Measurements from ENCODE around the gene CNTNAP5.
A peak's percentile ranks its signal among the peaks of the same experiment; 100 is the strongest.

The CNTNAP5 gene

DNA sequence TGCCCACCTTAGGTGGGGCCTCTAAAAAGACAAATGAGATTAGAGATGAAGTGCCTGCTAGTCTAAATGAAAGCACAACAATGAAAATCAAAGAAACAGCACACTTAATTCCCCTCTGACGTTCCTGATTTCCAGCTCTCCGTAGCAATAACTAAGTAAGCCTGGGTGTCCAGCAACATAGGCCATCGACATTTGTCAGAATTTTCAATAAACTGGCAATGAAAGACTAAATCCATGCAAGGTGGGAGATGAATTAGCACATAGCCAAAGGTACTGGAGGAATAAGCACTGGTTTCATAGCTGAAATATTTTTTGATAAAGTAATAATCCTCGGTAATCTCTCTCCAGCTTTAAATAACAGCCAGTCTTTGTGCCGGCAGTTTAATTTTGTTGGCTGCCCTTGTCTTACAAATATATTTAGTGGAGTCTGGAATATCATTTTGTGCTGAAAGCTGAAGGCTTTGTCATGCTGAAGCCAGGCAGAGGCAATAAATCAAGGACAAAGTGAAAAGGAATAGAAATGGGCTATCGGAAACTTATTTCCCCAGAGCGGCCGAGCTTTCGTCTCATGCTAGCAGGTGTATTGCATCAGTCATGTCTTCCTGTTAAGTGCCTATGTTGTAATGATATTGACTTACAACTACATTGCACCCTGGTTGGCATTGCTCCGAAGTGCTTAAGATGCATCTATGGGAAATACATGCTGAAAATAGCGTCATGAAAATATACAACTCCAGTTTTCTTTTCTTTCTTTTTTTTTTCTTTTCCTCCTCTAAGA is 790.1 kb downstream of the CNTNAP5 start:
- Histone ChIP-seq H2BK5ac (ENCODE audit: low read depth, low read length, poor library complexity, severe bottlenecking) (no peak overlapping the region), H3K18ac (ENCODE audit: low read depth in 1 of 2, low read length in 2 of 2) (no peak overlapping the region), H3K9ac (ENCODE audit: low read length) (no peak overlapping the region), H3K23ac (ENCODE audit: low read length in 2 of 2) (no peak overlapping the region), H4K8ac (ENCODE audit: low read length) (no peak overlapping the region), H2BK120ac (ENCODE audit: low read depth, low read length) (no peak overlapping the region), H3K27me3 (ENCODE audit: control insufficient read depth in 1 of 2, insufficient read depth in 1 of 2, low read length in 2 of 2) (no peaks in the 10 kb centered on the region), H3K4me1 (ENCODE audit: control insufficient read depth, insufficient read depth, low read depth, low read length) (no peaks in the 10 kb centered on the region), H3K79me1 (replicated peaks; ENCODE audit: low read length, poor library complexity, severe bottlenecking) (no peaks in the 10 kb centered on the region), H3K4me3 (ENCODE audit: insufficient read depth in 1 of 2, low read depth in 1 of 2, low read length in 2 of 2) (no peak overlapping the region), H2AK5ac (ENCODE audit: low read length, severe bottlenecking) (no peak overlapping the region), H3K27ac (ENCODE audit: low read length, poor library complexity, severe bottlenecking) (no peak overlapping the region), H4K91ac (ENCODE audit: low read length) (no peak overlapping the region), H2AFZ (ENCODE audit: low read depth, low read length) (no peak overlapping the region), H3K36me3 (ENCODE audit: control insufficient read depth in 1 of 2, insufficient read depth in 2 of 2, low read depth in 1 of 2, low read length in 2 of 2) (no peaks in the 10 kb centered on the region), H3K14ac (ENCODE audit: low read length in 2 of 2) (no peak overlapping the region), H3K4me2 (ENCODE audit: low read length, poor library complexity, severe bottlenecking) (no peak overlapping the region), H3K9me3 (ENCODE audit: control insufficient read depth, low read length) (no peaks in the 10 kb centered on the region), H2BK15ac (ENCODE audit: low read depth, poor library complexity, severe bottlenecking) (no peak overlapping the region), H2BK12ac (ENCODE audit: low read length in 2 of 2) (no peak overlapping the region), H3K4ac (ENCODE audit: low read depth in 1 of 2, low read length in 2 of 2) (no peak overlapping the region)
- no peak for DNase-seq
- WGBS: 90% methylated on average over 10 of the region's 11 CpGs

DNA sequence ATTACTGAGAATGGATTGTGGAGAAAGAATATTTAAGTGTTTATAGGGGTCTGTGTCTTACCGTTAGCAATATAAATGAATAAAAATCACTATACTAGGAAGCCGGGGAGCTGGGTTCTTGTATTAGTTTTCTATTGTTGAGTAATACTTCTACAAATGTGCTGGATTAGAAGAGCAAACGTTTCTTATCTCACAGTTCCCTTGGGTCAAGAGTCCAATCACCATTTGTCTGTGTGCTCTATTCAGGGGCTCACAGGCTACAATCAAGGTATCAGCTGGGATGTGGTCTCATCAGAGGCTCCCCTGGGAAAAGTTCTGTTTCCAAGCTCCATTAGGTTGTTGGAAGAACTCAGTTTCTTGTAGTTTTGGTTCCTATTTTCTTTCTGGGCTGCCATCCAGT is 790.9 kb downstream of the CNTNAP5 start:
- no peaks in the 10 kb centered on the region for H3K79me1 ChIP-seq (replicated peaks; ENCODE audit: low read length, poor library complexity, severe bottlenecking)
- H3K23ac ChIP-seq (ENCODE audit: low read length in 2 of 2): no peak overlapping the region
- H3K14ac ChIP-seq (ENCODE audit: low read length in 2 of 2): no peak overlapping the region
- no peak overlapping the region for H3K4me2 ChIP-seq (ENCODE audit: low read length, poor library complexity, severe bottlenecking)
- no peak overlapping the region for H3K27ac ChIP-seq (ENCODE audit: low read length, poor library complexity, severe bottlenecking)
- no peak overlapping the region for H2AK5ac ChIP-seq (ENCODE audit: low read length, severe bottlenecking)
- no peak overlapping the region for H4K8ac ChIP-seq (ENCODE audit: low read length)
- no peak overlapping the region for H2BK5ac ChIP-seq (ENCODE audit: low read depth, low read length, poor library complexity, severe bottlenecking)
- H2AFZ ChIP-seq (ENCODE audit: low read depth, low read length): no peak overlapping the region
- H2BK15ac ChIP-seq (ENCODE audit: low read depth, poor library complexity, severe bottlenecking): no peak overlapping the region
- no peak for DNase-seq
- no peaks in the 10 kb centered on the region for H3K4me1 ChIP-seq (ENCODE audit: control insufficient read depth, insufficient read depth, low read depth, low read length)
- no peak overlapping the region for H3K4ac ChIP-seq (ENCODE audit: low read depth in 1 of 2, low read length in 2 of 2)
- H3K27me3 ChIP-seq (ENCODE audit: control insufficient read depth in 1 of 2, insufficient read depth in 1 of 2, low read length in 2 of 2): no peaks in the 10 kb centered on the region
- H3K9me3 ChIP-seq (ENCODE audit: control insufficient read depth, low read length): no peaks in the 10 kb centered on the region
- no peaks in the 10 kb centered on the region for H3K36me3 ChIP-seq (ENCODE audit: control insufficient read depth in 1 of 2, insufficient read depth in 2 of 2, low read depth in 1 of 2, low read length in 2 of 2)
- no peak overlapping the region for H2BK120ac ChIP-seq (ENCODE audit: low read depth, low read length)
- WGBS: 56% methylated on average over 2 of the region's 3 CpGs
- no peak overlapping the region for H4K91ac ChIP-seq (ENCODE audit: low read length)
- no peak overlapping the region for H3K4me3 ChIP-seq (ENCODE audit: insufficient read depth in 1 of 2, low read depth in 1 of 2, low read length in 2 of 2)
- H3K9ac ChIP-seq (ENCODE audit: low read length): no peak overlapping the region
- H2BK12ac ChIP-seq (ENCODE audit: low read length in 2 of 2): no peak overlapping the region
- H3K18ac ChIP-seq (ENCODE audit: low read depth in 1 of 2, low read length in 2 of 2): no peak overlapping the region

DNA sequence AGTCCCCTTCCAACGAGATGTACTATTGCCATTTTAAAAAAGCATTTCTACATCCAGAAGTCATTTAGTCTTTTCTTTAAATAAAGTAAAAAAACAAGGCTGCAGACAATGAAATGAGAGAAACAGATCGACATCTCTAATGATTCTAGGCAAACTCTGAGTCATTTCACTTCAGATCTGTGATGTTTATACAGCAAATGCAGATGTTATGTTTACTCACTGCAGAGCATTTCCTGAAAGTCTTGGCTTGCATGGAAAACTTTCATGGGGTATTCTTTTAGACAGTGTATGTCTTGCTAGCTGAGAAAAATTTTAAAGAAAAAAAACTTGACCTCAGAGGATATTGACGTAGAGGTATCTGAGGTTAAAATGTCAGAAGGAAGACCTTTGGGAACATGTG is 797.4 kb downstream of the CNTNAP5 start:
- Histone ChIP-seq H3K4me2 (ENCODE audit: low read length, poor library complexity, severe bottlenecking) (no peak overlapping the region), H3K27me3 (ENCODE audit: control insufficient read depth in 1 of 2, insufficient read depth in 1 of 2, low read length in 2 of 2) (no peaks in the 10 kb centered on the region), H3K36me3 (ENCODE audit: control insufficient read depth in 1 of 2, insufficient read depth in 2 of 2, low read depth in 1 of 2, low read length in 2 of 2) (no peaks in the 10 kb centered on the region), H3K4me1 (ENCODE audit: control insufficient read depth, insufficient read depth, low read depth, low read length) (no peaks in the 10 kb centered on the region), H4K8ac (ENCODE audit: low read length) (no peak overlapping the region), H3K9ac (ENCODE audit: low read length) (no peak overlapping the region), H3K9me3 (ENCODE audit: control insufficient read depth, low read length) (peaks cover 7% of the 10 kb centered on the region), H3K79me1 (replicated peaks; ENCODE audit: low read length, poor library complexity, severe bottlenecking) (no peaks in the 10 kb centered on the region), H2BK120ac (ENCODE audit: low read depth, low read length) (no peak overlapping the region), H2BK5ac (ENCODE audit: low read depth, low read length, poor library complexity, severe bottlenecking) (no peak overlapping the region), H3K27ac (ENCODE audit: low read length, poor library complexity, severe bottlenecking) (no peak overlapping the region), H2AFZ (ENCODE audit: low read depth, low read length) (no peak overlapping the region), H3K18ac (ENCODE audit: low read depth in 1 of 2, low read length in 2 of 2) (no peak overlapping the region), H2AK5ac (ENCODE audit: low read length, severe bottlenecking) (no peak overlapping the region), H2BK15ac (ENCODE audit: low read depth, poor library complexity, severe bottlenecking) (no peak overlapping the region), H2BK12ac (ENCODE audit: low read length in 2 of 2) (no peak overlapping the region), H3K23ac (ENCODE audit: low read length in 2 of 2) (no peak overlapping the region), H3K4ac (ENCODE audit: low read depth in 1 of 2, low read length in 2 of 2) (no peak overlapping the region), H4K91ac (ENCODE audit: low read length) (no peak overlapping the region), H3K4me3 (ENCODE audit: insufficient read depth in 1 of 2, low read depth in 1 of 2, low read length in 2 of 2) (no peak overlapping the region), H3K14ac (ENCODE audit: low read length in 2 of 2) (no peak overlapping the region)
- WGBS: 9% methylated on average over 2 of the region's 3 CpGs
- peak; percentile 72 for DNase-seq

DNA sequence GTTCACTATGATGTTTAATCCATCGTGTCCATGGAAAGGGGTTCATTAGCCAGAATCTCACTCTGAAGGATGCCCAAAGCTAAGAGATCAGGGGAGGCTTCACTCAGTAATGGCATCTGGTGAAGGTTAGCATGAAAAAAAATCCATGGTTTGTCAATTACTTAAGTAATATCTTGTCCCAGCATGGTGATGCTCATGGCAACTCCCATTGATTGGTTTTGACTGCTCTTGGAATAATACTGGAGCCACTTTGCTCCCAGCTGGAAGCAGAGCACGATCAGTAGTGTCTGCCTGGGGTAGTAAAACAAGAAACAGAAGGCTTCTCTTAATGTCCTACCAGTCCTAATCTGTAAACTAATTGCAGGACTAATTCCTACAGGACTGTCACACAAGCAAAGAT is 799.4 kb downstream of the CNTNAP5 start:
- Histone ChIP-seq H3K9ac (ENCODE audit: low read length) (no peak overlapping the region), H3K9me3 (ENCODE audit: control insufficient read depth, low read length) (peaks cover 7% of the 10 kb centered on the region), H3K4ac (ENCODE audit: low read depth in 1 of 2, low read length in 2 of 2) (no peak overlapping the region), H2BK120ac (ENCODE audit: low read depth, low read length) (no peak overlapping the region), H3K4me1 (ENCODE audit: control insufficient read depth, insufficient read depth, low read depth, low read length) (no peaks in the 10 kb centered on the region), H3K27me3 (ENCODE audit: control insufficient read depth in 1 of 2, insufficient read depth in 1 of 2, low read length in 2 of 2) (no peaks in the 10 kb centered on the region), H3K4me3 (ENCODE audit: insufficient read depth in 1 of 2, low read depth in 1 of 2, low read length in 2 of 2) (no peak overlapping the region), H2BK12ac (ENCODE audit: low read length in 2 of 2) (no peak overlapping the region), H3K14ac (ENCODE audit: low read length in 2 of 2) (no peak overlapping the region), H2AK5ac (ENCODE audit: low read length, severe bottlenecking) (no peak overlapping the region), H3K27ac (ENCODE audit: low read length, poor library complexity, severe bottlenecking) (no peak overlapping the region), H2AFZ (ENCODE audit: low read depth, low read length) (no peak overlapping the region), H2BK15ac (ENCODE audit: low read depth, poor library complexity, severe bottlenecking) (no peak overlapping the region), H3K4me2 (ENCODE audit: low read length, poor library complexity, severe bottlenecking) (no peak overlapping the region), H4K91ac (ENCODE audit: low read length) (no peak overlapping the region), H3K23ac (ENCODE audit: low read length in 2 of 2) (no peak overlapping the region), H3K36me3 (ENCODE audit: control insufficient read depth in 1 of 2, insufficient read depth in 2 of 2, low read depth in 1 of 2, low read length in 2 of 2) (no peaks in the 10 kb centered on the region), H3K18ac (ENCODE audit: low read depth in 1 of 2, low read length in 2 of 2) (no peak overlapping the region), H3K79me1 (replicated peaks; ENCODE audit: low read length, poor library complexity, severe bottlenecking) (no peaks in the 10 kb centered on the region), H2BK5ac (ENCODE audit: low read depth, low read length, poor library complexity, severe bottlenecking) (no peak overlapping the region), H4K8ac (ENCODE audit: low read length) (no peak overlapping the region)
- 84% methylated on average over 2 of the region's 2 CpGs for WGBS
- no peak for DNase-seq
